H1 (cell line): ENCODE data around the gene ANKRD30A. TPM values are rescaled to one million over a fixed set of nuclear protein-coding genes. Genes with fewer than 3 reads are reported as not detected.

Experiments used
- CTCF ChIA-PET: fragments of 300-600 bp; sonication (Branson Sonifier 250); formaldehyde crosslinking; loops from one replicate; lab custom pipeline; 2021; ENCODE audit not compliant: partially characterized antibody; lab: Charles Lee
- POLR2A ChIA-PET: fragments of 300-600 bp; sonication (Branson Sonifier 250); formaldehyde crosslinking; loops from one replicate; lab custom pipeline; 2021; ENCODE audit warnings: inconsistent platforms; ENCODE audit not compliant: partially characterized antibody; lab: Charles Lee
- DNase-seq, 2 experiments: peaks; one replicate each; pipeline versions ENCODE4 v3.0.0 to v3.0.0-alpha.2; 2010 to 2022; ENCODE audit warnings: low spot score in 2 of 2, low read depth in 1 of 2, mixed read lengths in 1 of 2
- FAIRE-seq: peaks from 2 replicates; lab custom pipeline; 2011; peaks lifted over from hg19 to GRCh38; lab: Jason Lieb, UNC
- H2AFZ ChIP-seq: 2 replicates; pipeline ENCODE4 v1.8.1; 2012; ENCODE audit warnings: low read length, inconsistent platforms
- H2AK5ac ChIP-seq: 2 replicates; pipeline ENCODE4 v1.6.1; 2013; ENCODE audit warnings: low read depth, low read length
- H2BK120ac ChIP-seq: replicated peaks from 2 replicates; pipeline ENCODE3; 2013; ENCODE audit warnings: low read depth, low read length, inconsistent platforms
- H2BK12ac ChIP-seq: 2 replicates; pipeline ENCODE4 v1.6.1; 2013; ENCODE audit warnings: low read depth, low read length
- H2BK15ac ChIP-seq: 2 replicates; pipeline ENCODE4 v1.6.1; 2013; ENCODE audit warnings: low read length
- H2BK20ac ChIP-seq: 2 replicates; pipeline ENCODE4 v1.6.1; 2013; ENCODE audit warnings: low read length
- H2BK5ac ChIP-seq: 2 replicates; pipeline ENCODE4 v1.6.1; 2013; ENCODE audit warnings: low read depth, low read length
- H3K14ac ChIP-seq: 2 replicates; pipeline ENCODE4 v1.6.1; 2013; ENCODE audit warnings: inconsistent platforms; ENCODE audit not compliant: insufficient read length
- H3K18ac ChIP-seq: 2 replicates; pipeline ENCODE4 v1.6.1; 2013; ENCODE audit warnings: low read length; ENCODE audit errors: extremely low read depth
- H3K23ac ChIP-seq: 2 replicates; pipeline ENCODE4 v1.6.1; 2013; ENCODE audit warnings: inconsistent platforms; ENCODE audit not compliant: insufficient read length
- H3K23me2 ChIP-seq: 2 replicates; pipeline ENCODE4 v1.6.1; 2013; ENCODE audit warnings: low read depth, low read length
- H3K27ac ChIP-seq: 2 replicates; pipeline ENCODE4 v1.6.1; 2011; ENCODE audit warnings: low read depth, low read length, inconsistent platforms
- H3K27me3 ChIP-seq, 4 experiments: replicated peaks in 1 of 4; 1 replicate in 1 of 4; 2 replicates in 3 of 4; pipeline versions ENCODE4 v1.6.1 to v1.8.1; 2011 to 2013; ENCODE audit warnings: low read length in 3 of 4, mild to moderate bottlenecking in 3 of 4, inconsistent platforms in 2 of 4, mixed read lengths in 2 of 4, moderate library complexity in 1 of 4; ENCODE audit not compliant: control insufficient read depth in 3 of 4, insufficient read depth in 3 of 4; ENCODE audit errors: extremely low read depth in 1 of 4
- H3K36me3 ChIP-seq, 4 experiments: 2 replicates each; pipeline versions ENCODE4 v1.6.1 to v1.8.1; 2011 to 2013; ENCODE audit warnings: mild to moderate bottlenecking in 4 of 4, low read length in 3 of 4, moderate library complexity in 2 of 4, control low read depth in 1 of 4, inconsistent platforms in 1 of 4; ENCODE audit not compliant: insufficient read depth in 4 of 4, control insufficient read depth in 2 of 4
- H3K4ac ChIP-seq: replicated peaks from 2 replicates; pipeline ENCODE3; 2013; ENCODE audit warnings: low read length, low read depth, mixed read lengths, inconsistent platforms; ENCODE audit not compliant: insufficient read length
- H3K4me1 ChIP-seq, 4 experiments: replicated peaks in 1 of 4; 1 replicate in 1 of 4; 2 replicates in 3 of 4; pipeline versions ENCODE4 v1.6.1 to v1.8.1; 2011 to 2013; ENCODE audit warnings: low read length in 3 of 4, inconsistent platforms in 2 of 4, mixed read lengths in 1 of 4; ENCODE audit not compliant: insufficient read depth in 4 of 4, control insufficient read depth in 3 of 4
- H3K4me2 ChIP-seq, 2 experiments: 2 replicates each; pipeline versions ENCODE4 v1.6.1 to v1.8.1; 2011 to 2013; ENCODE audit warnings: low read depth in 2 of 2, low read length in 2 of 2, control low read depth in 1 of 2, inconsistent platforms in 1 of 2, mild to moderate bottlenecking in 1 of 2; ENCODE audit not compliant: insufficient read depth in 1 of 2
- H3K4me3 ChIP-seq, 4 experiments: fragments of 200-600, 300-600 bp in 1 of 4; sonication (generic), shearing (Covaris generic), sonication (Bioruptor Twin) in 1 of 4; 2 replicates each; pipeline versions ENCODE4 v1.5.1 to v1.8.1; 2011 to 2016; ENCODE audit warnings: low read length in 4 of 4, low read depth in 3 of 4, control low read depth in 2 of 4, inconsistent platforms in 2 of 4, mild to moderate bottlenecking in 2 of 4, mixed read lengths in 1 of 4, moderate library complexity in 1 of 4; ENCODE audit not compliant: insufficient read depth in 2 of 4; ENCODE audit errors: extremely low read depth in 1 of 4
- H3K56ac ChIP-seq: replicated peaks from 2 replicates; pipeline ENCODE3; 2013; ENCODE audit warnings: low read depth, mild to moderate bottlenecking, mixed read lengths, low read length, inconsistent platforms; ENCODE audit not compliant: insufficient read length
- H3K79me1 ChIP-seq: 2 replicates; pipeline ENCODE4 v1.6.1; 2013; ENCODE audit warnings: low read depth, low read length, control low read depth
- H3K79me2 ChIP-seq, 2 experiments: 2 replicates each; pipeline versions ENCODE4 v1.6.1 to v1.8.1; 2012 to 2013; ENCODE audit warnings: low read length in 2 of 2, mild to moderate bottlenecking in 2 of 2, inconsistent platforms in 1 of 2; ENCODE audit not compliant: insufficient read depth in 2 of 2, control insufficient read depth in 1 of 2
- H3K9ac ChIP-seq, 4 experiments: replicated peaks in 1 of 4; 1 replicate in 1 of 4; 2 replicates in 3 of 4; pipeline versions ENCODE4 v1.6.1 to v1.8.1; 2011 to 2013; ENCODE audit warnings: low read depth in 3 of 4, low read length in 3 of 4, control low read depth in 2 of 4, mild to moderate bottlenecking in 2 of 4, moderate library complexity in 2 of 4, inconsistent platforms in 1 of 4; ENCODE audit errors: extremely low read depth in 1 of 4
- H3K9me3 ChIP-seq, 2 experiments: 2 replicates each; pipeline versions ENCODE4 v1.6.1 to v1.8.1; 2012 to 2013; ENCODE audit warnings: mild to moderate bottlenecking in 2 of 2, moderate library complexity in 2 of 2, control low read depth in 1 of 2, inconsistent platforms in 1 of 2, low read depth in 1 of 2, low read length in 1 of 2, mixed read lengths in 1 of 2; ENCODE audit not compliant: insufficient read depth in 2 of 2
- H4K20me1 ChIP-seq, 2 experiments: replicated peaks in 1 of 2; 2 replicates each; pipeline versions ENCODE3 to v1.8.1; 2011 to 2013; ENCODE audit warnings: inconsistent platforms in 2 of 2, low read length in 2 of 2, mild to moderate bottlenecking in 1 of 2; ENCODE audit not compliant: insufficient read depth in 2 of 2, control insufficient read depth in 1 of 2
- H4K5ac ChIP-seq: 2 replicates; pipeline ENCODE4 v1.6.1; 2013; ENCODE audit warnings: low read length, low read depth, mixed read lengths, inconsistent platforms; ENCODE audit not compliant: insufficient read length
- H4K8ac ChIP-seq: 2 replicates; pipeline ENCODE4 v1.8.0; 2013; ENCODE audit warnings: mild to moderate bottlenecking, moderate library complexity, low read length, inconsistent platforms; ENCODE audit not compliant: insufficient read depth; ENCODE audit errors: extremely low read depth
- H4K91ac ChIP-seq: replicated peaks from 2 replicates; pipeline ENCODE3; 2013; ENCODE audit warnings: low read length, mixed read lengths, inconsistent platforms; ENCODE audit not compliant: insufficient read length
- POLR2AphosphoS5 ChIP-seq: IDR thresholded peaks from 2 replicates; pipeline ENCODE4 v1.6.1; 2011; ENCODE audit warnings: low read depth, low read length
- WGBS, 2 experiments: shearing (Covaris generic) in 1 of 2; methylation state at CpG; one replicate each; pipeline versions ENCODE4 v1.1.6 to v1.1.7; 2013 to 2015; ENCODE audit warnings: low lambda C conversion rate in 2 of 2, mixed read lengths in 2 of 2, inconsistent platforms in 1 of 2, low coverage in 1 of 2, missing lambda C conversion rate in 1 of 2; ENCODE audit not compliant: insufficient replicate concordance in 2 of 2, insufficient coverage in 1 of 2, insufficient read length in 1 of 2; ENCODE audit errors: extremely low coverage in 1 of 2, missing lambda C conversion rate in 1 of 2; 5-methylcytosine and 5-hydroxymethylcytosine counted together
- polyA plus RNA-seq, 7 experiments: library from polyadenylated mRNA; depleted of rRNA in 3 of 7; stranded (reverse) in 5 of 7; unstranded in 2 of 7; fragments of >200 nt in 5 of 7; fragments of 200-250 nt in 2 of 7; gene quantifications; 1 replicate in 5 of 7; 2 replicates in 1 of 7; 4 replicates in 1 of 7; pipeline versions ENCODE4 v1.2.1 to v1.2.3, GENCODE V29; 2011 to 2013; ENCODE audit warnings: missing spikeins in 2 of 7, mixed read lengths in 2 of 7
- total RNA-seq: library from RNA; stranded (reverse); fragmentation: NEBNext Ultra II Directional; extraction: Animal tissue kit (Norgen Biotek cat#: 25700); gene quantifications from 2 replicates; pipeline ENCODE4 v1.2.1, GENCODE V29; 2021

ANKRD30A gene
- total and polyA plus RNA-seq, 2 of the 8 experiments (the other 6 are each of a cell fraction or from before 2014, with no cell fraction given) = not detected

DNA sequence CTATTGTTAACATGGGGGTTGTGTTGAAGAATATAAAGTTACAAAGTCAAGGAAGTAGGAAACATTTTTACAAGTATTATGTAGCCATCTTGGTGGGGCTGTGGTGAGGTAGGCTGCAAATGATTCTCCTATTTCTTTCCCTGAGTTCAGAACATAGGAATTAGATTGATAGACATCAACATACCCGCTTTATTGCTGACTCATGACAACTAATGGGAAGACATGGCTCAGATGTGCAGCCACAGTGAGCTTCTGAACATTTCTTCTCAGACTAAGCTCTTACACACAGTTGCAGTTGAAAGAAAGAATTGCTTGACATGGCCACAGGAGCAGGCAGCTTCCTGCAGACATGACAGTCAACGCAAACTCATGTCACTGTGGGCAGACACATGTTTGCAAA lies 110.7 kb downstream of the ANKRD30A start:
- H2BK12ac ChIP-seq = no peak overlapping the region
- no peak overlapping the region for H3K23ac ChIP-seq
- H3K9ac ChIP-seq = no peak overlapping the region
- H2BK20ac ChIP-seq = no peak overlapping the region
- no peaks in the 10 kb centered on the region for H3K36me3 ChIP-seq
- no peak overlapping the region for H4K5ac ChIP-seq
- H4K20me1 ChIP-seq = no peaks in the 10 kb centered on the region
- ChIA-PET CTCF (no interaction called here), POLR2A (no interaction called here)
- no peaks in the 10 kb centered on the region for H3K27me3 ChIP-seq
- H3K23me2 ChIP-seq = no peaks in the 10 kb centered on the region
- H2AFZ ChIP-seq = no peak overlapping the region
- H3K79me1 ChIP-seq = no peaks in the 10 kb centered on the region
- no peak overlapping the region for H3K18ac ChIP-seq
- no peak overlapping the region for H2AK5ac ChIP-seq
- no peaks in the 10 kb centered on the region for H3K79me2 ChIP-seq
- H3K9me3 ChIP-seq = peaks cover 32 to 62% of the 10 kb centered on the region in 2 experiments
- H2BK120ac ChIP-seq = no peak overlapping the region
- H3K14ac ChIP-seq = no peak overlapping the region
- DNase-seq = no peak
- H2BK5ac ChIP-seq = no peak overlapping the region
- H3K4me1 ChIP-seq = no peaks in the 10 kb centered on the region
- no peak overlapping the region for H4K91ac ChIP-seq
- 67% methylated on average over 2 of the region's 2 CpGs; no CpG with 5 or more reads in 1 of the 2 experiments for WGBS, 2 experiments
- no peak overlapping the region for H3K27ac ChIP-seq
- no peak for TF ChIP-seq POLR2AphosphoS5
- H3K4me2 ChIP-seq = no peak overlapping the region
- no peak overlapping the region for H3K4ac ChIP-seq
- no peak overlapping the region for H3K56ac ChIP-seq
- H3K4me3 ChIP-seq = no peak overlapping the region
- H2BK15ac ChIP-seq = no peak overlapping the region
- no peak for FAIRE-seq
- H4K8ac ChIP-seq = no peak overlapping the region
